ENCODE data around the gene JPT1.

The JPT1 gene

GRCh38 chr17:75103601-75104554 is 50.4 kb downstream of the JPT1 start:
- no peak for DNase-seq

GRCh38 chr17:75102385-75102821 is 51.9 kb downstream of the JPT1 start:
- no peak for DNase-seq

- no peak for DNase-seq
Measured at GRCh38 chr17:75099881-75100595, 54.3 kb downstream of the JPT1 start.

- DNase-seq = no peak
Measured at GRCh38 chr17:75098861-75099260, 55.5 kb downstream of the JPT1 start.

GRCh38 chr17:75097865-75098264 is 56.4 kb downstream of the JPT1 start:
- no peak for DNase-seq

GRCh38 chr17:75096082-75096625 is 58.2 kb downstream of the JPT1 start:
- DNase-seq = no peak

DNA sequence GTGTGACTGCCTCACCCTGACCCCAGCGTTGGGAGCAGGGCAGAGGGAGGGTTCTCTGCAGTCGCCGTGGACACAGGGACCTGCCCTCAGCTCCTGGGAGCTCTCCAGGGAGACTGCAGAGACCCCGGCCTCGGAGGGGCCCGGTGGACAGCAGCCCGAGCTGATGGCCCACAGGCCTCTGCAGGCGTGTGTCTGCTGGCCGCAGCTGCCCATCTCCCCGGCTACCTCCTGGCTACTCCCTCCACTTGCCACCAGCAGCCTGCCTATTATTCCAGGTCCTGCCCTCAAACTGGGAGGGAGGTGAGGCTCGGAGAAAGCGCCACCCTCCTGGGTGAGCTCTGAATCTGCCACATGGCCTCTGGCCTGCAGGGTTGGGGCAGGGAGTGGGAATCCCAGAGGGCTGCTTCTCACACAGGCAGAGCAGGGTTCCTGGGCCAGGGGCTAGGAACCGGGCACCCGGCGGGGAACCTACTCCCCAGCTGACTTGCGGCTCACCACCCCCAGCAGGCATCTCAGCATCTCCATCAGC is 59.4 kb downstream of the JPT1 start:
- DNase-seq = no peak

DNA sequence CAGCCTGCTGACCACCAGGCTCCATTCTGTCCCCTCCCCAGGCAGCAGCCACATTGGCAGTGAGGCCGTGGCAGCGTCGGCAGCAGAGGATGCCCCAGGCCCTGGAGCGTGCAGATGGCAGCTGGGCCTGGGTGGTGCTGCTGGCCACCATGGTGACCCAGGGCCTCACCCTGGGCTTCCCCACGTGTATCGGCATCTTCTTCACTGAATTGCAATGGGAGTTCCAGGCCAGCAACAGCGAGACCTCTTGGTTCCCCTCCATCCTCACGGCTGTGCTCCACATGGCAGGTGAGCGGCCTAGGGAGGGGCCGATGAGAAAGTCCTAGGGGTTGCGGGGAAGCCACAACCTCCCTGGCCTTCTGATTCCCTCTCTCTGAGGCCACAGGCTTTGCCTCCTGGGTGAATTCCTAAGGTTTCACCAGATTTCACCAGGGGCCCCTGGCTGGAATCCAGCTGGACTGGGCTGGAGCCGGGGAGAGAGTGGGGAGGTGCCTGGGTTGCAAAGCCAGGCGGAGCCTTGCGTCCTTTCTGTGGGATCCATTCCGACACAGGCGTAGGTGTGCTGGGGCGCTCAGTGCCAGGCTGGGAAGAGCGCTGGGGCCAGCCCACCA is 60.7 kb downstream of the JPT1 start:
- no peak for DNase-seq

- DNase-seq = no peak
Measured at GRCh38 chr17:75091855-75092327, 62.4 kb downstream of the JPT1 start.

DNA sequence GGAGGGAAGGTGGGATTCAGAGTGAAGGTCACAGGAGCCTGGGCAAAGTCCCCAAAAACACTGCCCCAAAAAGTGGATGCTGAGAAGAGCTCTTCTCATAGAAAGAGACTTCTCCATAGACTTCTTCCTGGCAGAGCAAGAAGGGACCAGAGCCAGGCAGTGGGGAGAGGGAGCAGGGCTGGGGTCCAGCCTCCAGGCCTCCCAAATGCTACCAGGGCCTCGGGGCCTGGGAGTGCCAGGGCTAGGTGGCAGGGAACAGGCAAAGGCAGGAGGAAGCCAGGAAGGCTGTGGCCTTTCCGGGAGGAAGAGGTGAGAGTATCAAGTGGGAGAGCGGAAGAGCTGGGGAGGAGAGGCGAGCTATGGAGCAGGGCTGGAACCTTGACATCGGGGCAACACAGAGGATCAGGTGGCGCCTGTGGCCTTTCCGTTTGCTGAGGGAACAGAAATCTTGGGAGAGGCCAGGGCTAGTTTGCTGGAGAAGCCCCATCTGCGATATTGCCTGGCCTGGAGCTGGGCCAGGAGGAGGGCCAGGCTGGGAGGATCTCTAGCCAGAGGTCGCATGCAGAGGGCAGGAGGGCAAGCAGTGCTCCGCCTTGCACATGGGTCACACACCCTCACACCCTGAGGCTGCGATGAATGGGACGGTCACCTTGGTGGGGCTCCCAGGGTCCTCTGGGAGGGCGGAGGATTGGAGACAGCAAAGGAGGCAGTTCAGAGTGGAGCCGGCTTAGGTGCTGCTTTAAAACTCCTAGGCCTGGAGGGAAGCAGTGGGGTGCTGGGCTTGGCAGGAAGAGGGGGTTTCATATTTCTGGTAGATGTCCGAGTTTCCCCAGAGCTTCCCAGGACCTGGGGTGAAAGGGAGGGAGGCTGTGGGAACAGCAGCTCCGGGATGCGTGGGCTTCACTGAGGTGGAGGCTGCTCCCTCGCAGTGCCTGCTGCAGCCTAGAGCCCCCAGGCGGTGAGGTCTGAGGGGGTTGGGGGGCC is 63.1 kb downstream of the JPT1 start:
- DNase-seq = no peak

- no peak for DNase-seq
Measured at GRCh38 chr17:75088465-75089417, 65.6 kb downstream of the JPT1 start.

GRCh38 chr17:75087558-75088453 is 66.5 kb downstream of the JPT1 start, which contains the start of gene SLC16A5:
Gene SLC16A5 (plus strand): TSS chr17:75087954. CDS start chr17:75093637, 5,683 bp downstream.
- DNase-seq = no peak

GRCh38 chr17:75087182-75087557 is 67.1 kb downstream of the JPT1 start:
- no peak for DNase-seq

- DNase-seq = no peak
Measured at GRCh38 chr17:75086496-75087181, 67.7 kb downstream of the JPT1 start.

Measured in NCI-H446 treated with DMSO at 0.1 percent for 48 hours (cell line).